Endothelial cell of umbilical vein (primary cell): ENCODE data around the gene ULK4. TPM values are rescaled to one million over a fixed set of nuclear protein-coding genes. Genes with fewer than 3 reads are reported as not detected.

ENCODE experiments used
- BruUV-seq: library from RNA; stranded (reverse); fragments of 400-500 nt; replicated peaks from 2 replicates; lab custom pipeline; 2021; lab: Mats Ljungman, UMichigan
- CTCF ChIA-PET: fragments of 300-600, 350-600 bp; sonication (Branson Sonifier 250); formaldehyde crosslinking; loops from one replicate; lab custom pipeline; 2021; ENCODE audit warnings: antibody characterized with exemption, inconsistent platforms; lab: Charles Lee
- POLR2A ChIA-PET: fragments of 300-600, 350-600 bp; sonication (Branson Sonifier 250); formaldehyde crosslinking; loops from one replicate; lab custom pipeline; 2021; ENCODE audit warnings: antibody characterized with exemption, inconsistent platforms; lab: Charles Lee
- DNase-seq: peaks from one replicate; pipeline ENCODE4 v3.0.0-alpha.2; 2011; ENCODE audit warnings: low read depth, low spot score
- FAIRE-seq: peaks from 2 replicates; lab custom pipeline; 2011; peaks lifted over from hg19 to GRCh38; lab: Jason Lieb, UNC
- H2AFZ ChIP-seq: 2 replicates; pipeline ENCODE4 v1.6.0; 2012; ENCODE audit warnings: low read depth, low read length, control low read depth, inconsistent platforms
- H3K27ac ChIP-seq: 2 replicates; pipeline ENCODE4 v1.5.1; 2011; ENCODE audit warnings: low read depth, mild to moderate bottlenecking, control low read depth, low read length, moderate library complexity; ENCODE audit not compliant: insufficient read depth
- H3K27me3 ChIP-seq, 2 experiments: 2 replicates each; pipeline versions ENCODE4 v1.6.0 to v1.6.1; 2011; ENCODE audit warnings: low read length in 2 of 2, mixed read lengths in 1 of 2; ENCODE audit not compliant: control insufficient read depth in 2 of 2, insufficient read depth in 2 of 2
- H3K36me3 ChIP-seq, 2 experiments: 2 replicates in 1 of 2; 3 replicates in 1 of 2; pipeline ENCODE4 v1.5.1; 2011; ENCODE audit warnings: low read length in 2 of 2, mild to moderate bottlenecking in 1 of 2, moderate library complexity in 1 of 2; ENCODE audit not compliant: control insufficient read depth in 2 of 2, insufficient read depth in 2 of 2; ENCODE audit errors: extremely low read depth in 1 of 2
- H3K4me1 ChIP-seq: 3 replicates; pipeline ENCODE4 v1.5.1; 2011; ENCODE audit warnings: mild to moderate bottlenecking, low read length; ENCODE audit not compliant: control insufficient read depth, insufficient read depth; ENCODE audit errors: extremely low read depth
- H3K4me2 ChIP-seq: 2 replicates; pipeline ENCODE4 v1.6.1; 2011; ENCODE audit warnings: low read length, control low read depth, mixed read lengths; ENCODE audit not compliant: insufficient read depth
- H3K4me3 ChIP-seq, 3 experiments: fragments of 200-600 bp in 1 of 3; sonication (generic), shearing (Covaris generic) in 1 of 3; replicated peaks in 1 of 3; 2 replicates each; pipeline ENCODE4 v1.5.1; 2011 to 2016; ENCODE audit warnings: control low read depth in 3 of 3, low read length in 3 of 3, mild to moderate bottlenecking in 2 of 3, inconsistent platforms in 1 of 3, low read depth in 1 of 3, moderate library complexity in 1 of 3; ENCODE audit not compliant: insufficient read depth in 1 of 3
- H3K79me2 ChIP-seq: 2 replicates; pipeline ENCODE4 v1.6.0; 2012; ENCODE audit warnings: low read length, inconsistent platforms; ENCODE audit not compliant: control insufficient read depth, insufficient read depth
- H3K9ac ChIP-seq: replicated peaks from 2 replicates; pipeline ENCODE3; 2011; ENCODE audit warnings: low read length, control low read depth; ENCODE audit not compliant: insufficient read depth; ENCODE audit errors: extremely low read depth
- H3K9me1 ChIP-seq: replicated peaks from 3 replicates; pipeline ENCODE4 v1.6.0; 2011; ENCODE audit warnings: mild to moderate bottlenecking, low read length; ENCODE audit not compliant: control insufficient read depth, insufficient read depth; ENCODE audit errors: extremely low read depth
- H3K9me3 ChIP-seq: replicated peaks from 2 replicates; pipeline ENCODE4 v1.5.1; 2012; ENCODE audit warnings: low read length, inconsistent platforms; ENCODE audit not compliant: control insufficient read depth, insufficient read depth
- H4K20me1 ChIP-seq: replicated peaks from 2 replicates; pipeline ENCODE3; 2011; ENCODE audit warnings: mild to moderate bottlenecking, low read length; ENCODE audit not compliant: control insufficient read depth, insufficient read depth; ENCODE audit errors: extremely low read depth
- EZH2 ChIP-seq: IDR thresholded peaks from 2 replicates; pipeline ENCODE4 v1.6.1; 2012; ENCODE audit warnings: borderline replicate concordance, low read depth, mild to moderate bottlenecking, moderate library complexity, low read length, inconsistent platforms; ENCODE audit not compliant: severe bottlenecking
- GATA2 ChIP-seq: IDR thresholded peaks from 2 replicates; pipeline ENCODE4 v1.7.0; 2011; ENCODE audit warnings: low read depth, mild to moderate bottlenecking, moderate library complexity, mixed read lengths, low read length; ENCODE audit not compliant: insufficient read length, insufficient read depth
- JUN ChIP-seq: IDR thresholded peaks from 2 replicates; pipeline ENCODE4 v1.6.1; 2011; ENCODE audit warnings: borderline replicate concordance, low read depth; ENCODE audit not compliant: insufficient read length, insufficient read depth
- MAX ChIP-seq: IDR thresholded peaks from 2 replicates; pipeline ENCODE4 v1.6.1; 2011; ENCODE audit not compliant: insufficient read depth, insufficient read length
- MYC ChIP-seq: IDR thresholded peaks from one replicate; pipeline ENCODE4 v1.6.1; 2011; ENCODE audit warnings: mild to moderate bottlenecking, low read depth, low read length
- POLR2A ChIP-seq: IDR thresholded peaks from 2 replicates; pipeline ENCODE4 v1.6.1; 2012; ENCODE audit warnings: low read depth, mild to moderate bottlenecking, control low read depth, low read length
- dilution Hi-C: fragments of 300-500 bp; cut with MboI; formaldehyde crosslinking; loops from one replicate; pipeline ENCODE4 v1.15.0; 2019; ENCODE audit warnings: low sequenced_read_pairs; ENCODE audit not compliant: extremely low pct_ligation_motif_present
- intact Hi-C: fragments of 100-400 bp; cut with micrococcal nuclease; formaldehyde crosslinking; loops from one replicate; pipeline ENCODE4 v1.10.0; 2022
- polyA plus RNA-seq, 4 experiments: library from polyadenylated mRNA; depleted of rRNA in 3 of 4; stranded (reverse) in 3 of 4; unstranded in 1 of 4; fragments of >200 nt; gene quantifications; 2 replicates each; pipeline versions ENCODE4 v1.2.1 to v1.2.3, GENCODE V29; 2011 to 2012; ENCODE audit warnings: missing spikeins in 1 of 4
- total RNA-seq: library from RNA; stranded (reverse); gene quantifications from 2 replicates; pipeline ENCODE4 v1.2.3, GENCODE V29; 2021

The ULK4 gene
- total and polyA plus RNA-seq, 2 donors (not counting 3 experiments of a cell fraction or from before 2014, with no cell fraction given), result 3.3 to 16.0 TPM

DNA sequence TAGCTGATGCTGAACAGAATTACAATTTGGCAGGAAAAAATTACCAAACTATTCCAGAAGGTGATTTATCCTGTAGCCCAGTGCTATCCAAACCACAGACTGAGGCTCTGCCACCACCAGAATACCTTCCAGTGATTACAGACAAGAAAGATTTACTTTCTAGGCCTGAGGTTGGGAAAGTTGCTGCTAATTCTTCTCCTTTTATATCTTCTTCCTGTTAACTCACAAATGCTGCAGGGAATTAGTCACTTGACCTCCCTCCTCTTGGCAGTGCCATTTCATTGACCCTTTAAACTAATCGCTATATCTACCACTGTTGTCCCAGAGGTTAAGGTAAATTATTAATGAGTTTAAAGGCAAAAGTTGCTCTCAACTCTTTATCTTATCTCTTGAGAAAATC, 644.2 kb downstream of the ULK4 start:
- Histone ChIP-seq H3K4me2 (no peak overlapping the region), H3K27me3 (no peaks in the 10 kb centered on the region), H3K36me3 (no peaks in the 10 kb centered on the region), H3K4me3 (no peak overlapping the region), H3K9ac (no peak overlapping the region), H3K79me2 (no peaks in the 10 kb centered on the region), H3K27ac (no peak overlapping the region), H3K9me3 (no peaks in the 10 kb centered on the region), H4K20me1 (no peaks in the 10 kb centered on the region), H3K4me1 (peaks cover 3% of the 10 kb centered on the region), H2AFZ (no peak overlapping the region), H3K9me1 (no peaks in the 10 kb centered on the region)
- TF ChIP-seq GATA2 (peak; percentile 23), POLR2A (no peak)
- peak; percentile 49 for FAIRE-seq
- ChIA-PET CTCF (no interaction called here), POLR2A (no interaction called here)
- no TSS peak for BruUV-seq
- intact Hi-C loops, result no loop called here
- DNase-seq, result peak; percentile 11
- dilution Hi-C loops, result no loop called here

DNA sequence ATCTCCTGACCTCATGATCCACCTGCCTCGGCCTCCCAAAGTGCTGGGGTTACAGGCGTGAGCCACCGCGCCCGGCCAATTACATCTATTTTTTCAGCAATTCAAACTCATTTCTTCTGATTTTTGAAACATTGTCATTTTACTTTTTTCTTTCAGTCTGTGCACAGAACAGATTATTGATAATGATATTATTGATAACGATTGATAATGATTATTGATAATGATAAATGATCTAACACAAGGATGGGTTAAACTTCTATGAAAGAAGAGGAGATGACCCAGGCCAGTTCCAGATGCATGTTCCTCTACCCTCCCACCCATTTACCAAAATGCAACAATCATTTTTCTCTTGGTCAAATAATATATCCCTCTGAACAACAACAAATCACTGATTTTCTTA, 644.6 kb downstream of the ULK4 start:
- no peaks in the 10 kb centered on the region for H3K27me3 ChIP-seq
- POLR2A ChIA-PET, result no interaction called here
- no peak overlapping the region for H3K9ac ChIP-seq
- FAIRE-seq (no peak), DNase-seq (no peak)
- dilution Hi-C loops, result no loop called here
- H4K20me1 ChIP-seq, result no peaks in the 10 kb centered on the region
- no peaks in the 10 kb centered on the region for H3K9me1 ChIP-seq
- intact Hi-C loops, result no loop called here
- CTCF ChIA-PET, result no interaction called here
- no TSS peak for BruUV-seq
- H3K4me2 ChIP-seq, result no peak overlapping the region
- no peak overlapping the region for H3K4me3 ChIP-seq
- H3K9me3 ChIP-seq, result no peaks in the 10 kb centered on the region
- H3K4me1 ChIP-seq, result peaks cover 3% of the 10 kb centered on the region
- no peaks in the 10 kb centered on the region for H3K36me3 ChIP-seq
- TF ChIP-seq MYC (no peak), EZH2 (no peak), JUN (no peak), MAX (no peak)
- H3K79me2 ChIP-seq, result no peaks in the 10 kb centered on the region
- H3K27ac ChIP-seq, result no peak overlapping the region
- no peak overlapping the region for H2AFZ ChIP-seq
